GM06990 (cell line): ENCODE measurements around the gene ASB2.

Experiments used
- DNase-seq: peaks from one replicate; pipeline ENCODE4 v3.0.0-alpha.2; 2011; ENCODE audit not compliant: insufficient read length; ENCODE audit errors: extremely low read depth
- H3K27me3 ChIP-seq: replicated peaks from 2 replicates; pipeline ENCODE4 v1.6.0; 2011; ENCODE audit warnings: low read length; ENCODE audit not compliant: control insufficient read depth, insufficient read depth
- H3K36me3 ChIP-seq: 2 replicates; pipeline ENCODE4 v1.5.1; 2011; ENCODE audit warnings: low read length; ENCODE audit not compliant: control insufficient read depth, insufficient read depth
- H3K4me3 ChIP-seq: replicated peaks from 2 replicates; pipeline ENCODE4 v1.5.1; 2011; ENCODE audit warnings: low read depth, mild to moderate bottlenecking, control low read depth, low read length
- TF ChIP-seq, protein P1 (sequence below): IDR thresholded peaks from 2 replicates; pipeline ENCODE4 v1.5.1; 2011; ENCODE audit warnings: low read length, control low read depth, mild to moderate bottlenecking, inconsistent platforms; ENCODE audit not compliant: insufficient read depth, poor library complexity, severe bottlenecking

The ASB2 gene

DNA sequence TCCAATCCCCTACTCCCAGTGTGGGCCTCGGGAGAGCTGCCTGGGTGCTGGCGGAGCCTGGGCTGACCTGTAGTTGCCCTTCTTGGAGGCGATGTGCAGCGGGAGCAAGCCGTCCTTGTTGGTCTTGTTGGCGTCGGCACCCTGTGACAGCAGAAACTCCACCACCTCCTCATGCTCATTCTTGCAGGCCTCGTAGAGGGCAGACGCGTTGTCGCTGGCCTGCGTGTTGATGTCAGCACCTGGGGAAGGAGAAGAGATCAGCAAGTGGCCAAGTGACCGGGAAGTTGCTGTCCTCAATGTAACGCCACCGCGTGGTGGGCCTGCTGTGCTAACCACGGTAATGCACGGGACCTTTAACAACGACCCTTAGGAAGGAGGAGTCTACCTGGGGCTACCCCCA, 29.1 kb downstream of the ASB2 start:
- Histone ChIP-seq H3K4me3 (no peak overlapping the region), H3K36me3 (peaks cover 6% of the 10 kb centered on the region), H3K27me3 (no peaks in the 10 kb centered on the region)
- TF ChIP-seq, protein P1, sequence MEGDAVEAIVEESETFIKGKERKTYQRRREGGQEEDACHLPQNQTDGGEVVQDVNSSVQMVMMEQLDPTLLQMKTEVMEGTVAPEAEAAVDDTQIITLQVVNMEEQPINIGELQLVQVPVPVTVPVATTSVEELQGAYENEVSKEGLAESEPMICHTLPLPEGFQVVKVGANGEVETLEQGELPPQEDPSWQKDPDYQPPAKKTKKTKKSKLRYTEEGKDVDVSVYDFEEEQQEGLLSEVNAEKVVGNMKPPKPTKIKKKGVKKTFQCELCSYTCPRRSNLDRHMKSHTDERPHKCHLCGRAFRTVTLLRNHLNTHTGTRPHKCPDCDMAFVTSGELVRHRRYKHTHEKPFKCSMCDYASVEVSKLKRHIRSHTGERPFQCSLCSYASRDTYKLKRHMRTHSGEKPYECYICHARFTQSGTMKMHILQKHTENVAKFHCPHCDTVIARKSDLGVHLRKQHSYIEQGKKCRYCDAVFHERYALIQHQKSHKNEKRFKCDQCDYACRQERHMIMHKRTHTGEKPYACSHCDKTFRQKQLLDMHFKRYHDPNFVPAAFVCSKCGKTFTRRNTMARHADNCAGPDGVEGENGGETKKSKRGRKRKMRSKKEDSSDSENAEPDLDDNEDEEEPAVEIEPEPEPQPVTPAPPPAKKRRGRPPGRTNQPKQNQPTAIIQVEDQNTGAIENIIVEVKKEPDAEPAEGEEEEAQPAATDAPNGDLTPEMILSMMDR, result no peak
- DNase-seq, result no peak

DNA sequence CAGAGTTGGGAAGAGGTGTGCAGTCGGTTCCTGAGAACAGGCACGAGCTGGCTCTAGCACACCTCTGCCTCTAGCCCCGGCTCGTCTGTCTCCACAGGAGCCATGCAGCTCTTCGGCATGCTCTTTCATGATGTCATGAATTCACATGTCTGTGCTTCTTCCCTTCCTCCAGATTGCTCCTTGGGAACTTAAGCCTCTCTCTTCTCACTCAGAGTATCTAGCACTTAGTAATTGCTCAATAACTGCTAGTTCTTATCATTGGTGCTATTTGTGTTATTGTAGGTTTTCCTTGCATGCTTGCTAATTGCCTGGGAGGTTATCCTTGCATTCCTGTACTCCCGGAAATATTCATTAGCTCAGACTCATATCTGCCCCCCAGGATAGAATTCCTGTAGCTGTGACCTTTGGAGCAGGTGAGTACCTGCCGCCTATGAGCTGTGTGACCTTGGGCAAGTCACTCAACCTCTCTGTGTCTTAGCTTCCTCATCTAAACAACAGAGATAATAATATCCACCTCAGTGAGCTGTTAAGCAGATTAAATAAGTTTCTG, 29.8 kb downstream of the ASB2 start:
- no peak for DNase-seq
- H3K4me3 ChIP-seq, result no peak overlapping the region
- H3K27me3 ChIP-seq, result no peaks in the 10 kb centered on the region

DNA sequence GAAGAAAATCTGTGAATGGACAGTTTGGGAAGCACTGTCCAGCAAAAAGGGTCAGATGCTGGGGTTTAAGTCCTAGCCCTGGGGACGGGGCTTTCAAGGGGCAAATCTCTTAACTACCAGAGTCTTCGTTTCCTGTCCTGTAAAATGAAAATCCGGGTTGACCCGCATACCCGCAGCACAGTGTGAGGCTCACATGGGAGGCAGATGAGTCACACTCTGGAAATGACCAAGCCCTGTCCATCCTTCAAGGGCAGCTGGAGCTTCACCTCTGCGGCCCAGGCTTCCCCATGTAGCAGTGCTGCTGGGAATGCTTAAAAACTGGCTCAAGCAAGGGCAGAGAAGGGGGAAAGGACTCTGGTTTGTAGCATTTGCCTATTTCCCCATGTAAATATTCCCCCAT, 30.3 kb downstream of the ASB2 start:
- Histone ChIP-seq H3K36me3 (peaks cover 4% of the 10 kb centered on the region), H3K4me3 (no peak overlapping the region), H3K27me3 (no peaks in the 10 kb centered on the region)
- TF ChIP-seq, protein P1, result no peak
- no peak for DNase-seq

More for the DNA sequence above, 29.8 kb downstream of the ASB2 start:
- H3K36me3 ChIP-seq, result peaks cover 4% of the 10 kb centered on the region
- TF ChIP-seq, protein P1, result no peak

DNA sequence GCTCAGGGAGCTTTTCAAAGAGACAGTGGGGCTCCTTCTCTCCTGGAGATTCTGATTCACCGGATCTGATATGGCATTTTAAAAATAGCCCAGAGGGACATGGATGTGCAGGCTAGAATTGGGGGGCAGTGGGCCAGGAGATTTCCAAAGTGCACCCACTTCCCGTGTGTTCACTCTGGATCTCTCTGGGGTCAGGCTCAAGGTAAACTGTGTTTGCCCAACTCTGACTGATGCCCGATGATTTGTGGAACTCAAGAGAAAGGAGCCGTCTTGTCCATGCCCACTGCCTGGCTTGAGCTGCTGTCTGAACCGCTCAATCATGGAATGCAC, 31.3 kb downstream of the ASB2 start:
- no peak for DNase-seq
- H3K27me3 ChIP-seq, result no peaks in the 10 kb centered on the region
- no peak overlapping the region for H3K4me3 ChIP-seq
- TF ChIP-seq, protein P1, result no peak
- H3K36me3 ChIP-seq, result peaks cover 4% of the 10 kb centered on the region

DNA sequence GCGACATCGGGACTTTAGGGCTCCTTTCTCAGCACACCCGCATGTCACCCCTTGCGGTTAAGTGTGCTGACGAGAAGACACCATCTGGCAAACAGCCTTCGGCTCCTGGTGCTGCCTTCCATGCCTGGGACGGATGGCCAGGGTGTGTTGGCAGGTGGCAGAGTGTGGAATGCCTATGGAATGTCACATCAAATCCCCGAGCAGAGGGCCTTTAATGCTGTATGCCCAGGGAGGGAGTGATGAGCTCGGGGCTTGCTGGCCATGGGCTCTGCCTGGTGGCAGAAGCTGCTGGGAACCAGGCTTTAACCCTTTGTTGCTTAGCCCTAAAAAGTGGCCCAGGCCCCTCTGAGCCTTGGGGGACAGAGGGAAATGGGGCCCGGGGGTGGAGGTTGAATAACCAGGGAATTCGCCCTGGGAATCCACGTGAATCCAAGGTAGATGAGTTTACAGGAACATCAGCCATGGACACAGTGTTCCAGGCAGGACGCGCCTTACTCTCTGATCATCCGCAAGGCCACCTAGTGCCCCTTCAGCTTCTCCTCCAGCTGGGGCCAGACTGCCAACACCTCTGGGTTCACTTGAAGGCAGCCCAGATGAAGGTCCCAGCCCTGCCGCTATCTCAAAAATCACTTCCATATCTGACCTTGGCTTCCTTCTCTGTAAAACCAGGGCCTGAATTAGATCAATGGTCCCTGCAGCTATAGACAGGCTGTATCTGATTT, 31.9 kb downstream of the ASB2 start:
- Histone ChIP-seq H3K36me3 (peaks cover 4% of the 10 kb centered on the region), H3K4me3 (no peak overlapping the region), H3K27me3 (no peaks in the 10 kb centered on the region)
- DNase-seq, result no peak
- TF ChIP-seq, protein P1, result no peak
